Parathyroid adenoma (tissue), 2 donors: ENCODE results near the gene TF.
"Not testable (repeated sequence)": the region's sequence is repeated elsewhere in the genome, so short reads cannot be mapped to it uniquely, and the experiment has no call there.

ENCODE experiments used
- H2AFZ ChIP-seq: fragments of 300-600 bp; sonication (generic); one replicate; pipeline ENCODE4 v1.7.0; 2017; ENCODE audit warnings: antibody characterized with exemption, mild to moderate bottlenecking
- H3K27ac ChIP-seq: fragments of 300-600 bp; sonication (generic); one replicate; pipeline ENCODE4 v1.7.0; 2017
- H3K27me3 ChIP-seq: fragments of 300-600 bp; sonication (generic); one replicate; pipeline ENCODE4 v1.7.0; 2017; ENCODE audit warnings: low read length; ENCODE audit not compliant: control insufficient read depth, insufficient read depth
- H3K36me3 ChIP-seq: fragments of 300-600 bp; sonication (generic); one replicate; pipeline ENCODE4 v1.7.0; 2017; ENCODE audit warnings: low read length; ENCODE audit not compliant: control insufficient read depth, insufficient read depth
- H3K4me1 ChIP-seq: fragments of 300-600 bp; sonication (generic); one replicate; pipeline ENCODE4 v1.7.0; 2017; ENCODE audit warnings: control low read depth
- H3K4me2 ChIP-seq: fragments of 300-600 bp; sonication (generic); one replicate; pipeline ENCODE4 v1.7.0; 2017; ENCODE audit warnings: low read length
- H3K4me3 ChIP-seq: fragments of 300-600 bp; sonication (generic); one replicate; pipeline ENCODE4 v1.7.0; 2017; ENCODE audit warnings: low read depth, low read length
- H3K79me2 ChIP-seq: fragments of 300-600 bp; sonication (generic); one replicate; pipeline ENCODE4 v1.7.0; 2017; ENCODE audit warnings: control low read depth
- H3K9ac ChIP-seq: fragments of 300-600 bp; sonication (generic); one replicate; pipeline ENCODE4 v1.7.0; 2017; ENCODE audit warnings: mild to moderate bottlenecking
- H3K9me3 ChIP-seq: fragments of 300-600 bp; sonication (generic); one replicate; pipeline ENCODE4 v1.7.0; 2017; ENCODE audit warnings: low read length; ENCODE audit not compliant: control insufficient read depth
- CTCF ChIP-seq: fragments of 300-600 bp; sonication (generic); IDR thresholded peaks from one replicate; pipeline ENCODE4 v1.7.0; 2017; ENCODE audit warnings: antibody characterized with exemption, mild to moderate bottlenecking
- donor health status: primary hyperparathyroidism.

TF gene

GRCh38 chr3:133730993-133731392 is 15.2 kb upstream of the TF start:
- H3K79me2 ChIP-seq = no peaks in the 10 kb centered on the region
- TF ChIP-seq CTCF = no peak
- H3K27ac ChIP-seq = no peak overlapping the region

GRCh38 chr3:133732231-133732630 is 14.0 kb upstream of the TF start:
- not testable (repeated sequence) for H3K4me2 ChIP-seq, H3K36me3 ChIP-seq, H3K4me1 ChIP-seq, H3K4me3 ChIP-seq, H2AFZ ChIP-seq, H3K27me3 ChIP-seq, H3K79me2 ChIP-seq, H3K9me3 ChIP-seq, H3K27ac ChIP-seq, H3K9ac ChIP-seq

More at GRCh38 chr3:133730993-133731392, 15.2 kb upstream of the TF start:
- Histone ChIP-seq H3K9me3 (no peaks in the 10 kb centered on the region), H3K4me3 (no peak overlapping the region), H3K4me2 (no peak overlapping the region), H3K4me1 (no peaks in the 10 kb centered on the region), H2AFZ (no peak overlapping the region), H3K27me3 (no peaks in the 10 kb centered on the region), H3K9ac (no peak overlapping the region), H3K36me3 (no peaks in the 10 kb centered on the region)

GRCh38 chr3:133733226-133733625 is 13.0 kb upstream of the TF start:
- H3K4me1 ChIP-seq = no peaks in the 10 kb centered on the region
- H3K27ac ChIP-seq = no peak overlapping the region
- no peak overlapping the region for H3K4me2 ChIP-seq
- H2AFZ ChIP-seq = no peak overlapping the region
- no peak overlapping the region for H3K9ac ChIP-seq
- no peaks in the 10 kb centered on the region for H3K79me2 ChIP-seq
- no peak overlapping the region for H3K4me3 ChIP-seq
- H3K36me3 ChIP-seq = no peaks in the 10 kb centered on the region
- H3K9me3 ChIP-seq = no peaks in the 10 kb centered on the region
- no peak for TF ChIP-seq CTCF
- no peaks in the 10 kb centered on the region for H3K27me3 ChIP-seq

GRCh38 chr3:133734305-133734704 is 11.9 kb upstream of the TF start:
- TF ChIP-seq CTCF = no peak
- no peak overlapping the region for H3K4me3 ChIP-seq
- no peak overlapping the region for H3K9ac ChIP-seq
- no peaks in the 10 kb centered on the region for H3K9me3 ChIP-seq
- H3K4me2 ChIP-seq = no peak overlapping the region
- no peak overlapping the region for H2AFZ ChIP-seq
- H3K4me1 ChIP-seq = no peaks in the 10 kb centered on the region
- H3K36me3 ChIP-seq = no peaks in the 10 kb centered on the region
- no peaks in the 10 kb centered on the region for H3K79me2 ChIP-seq
- no peak overlapping the region for H3K27ac ChIP-seq
- no peaks in the 10 kb centered on the region for H3K27me3 ChIP-seq

- Histone ChIP-seq H3K9me3 (no peaks in the 10 kb centered on the region), H3K36me3 (no peaks in the 10 kb centered on the region), H3K9ac (no peak overlapping the region), H3K4me1 (peaks cover 13% of the 10 kb centered on the region), H3K27me3 (no peaks in the 10 kb centered on the region), H3K27ac (peak overlapping the region; percentile 55), H2AFZ (peak overlapping the region; percentile 84), H3K79me2 (no peaks in the 10 kb centered on the region), H3K4me2 (peak overlapping the region; percentile 55), H3K4me3 (peak overlapping the region; percentile 16)
- TF ChIP-seq CTCF = no peak
Measured at GRCh38 chr3:133742351-133743091, 3.7 kb upstream of the TF start.
